Activated CD8-positive, alpha-beta T cell treated with anti-CD3 and anti-CD28 coated beads, Interleukin-2, amount 10 ng/mL, durations not matched to agents 7 days and 5 days (primary cell): ENCODE results near the gene GPSM1. TPM values are rescaled to one million over a fixed set of nuclear protein-coding genes. Genes with fewer than 3 reads are reported as not detected.

ENCODE experiments used
- ATAC-seq: fragments of 150-1000 bp; cut with Tn5 transposase; one replicate; pipeline ENCODE4 v1.10.0; 2021; ENCODE audit warnings: moderate library complexity
- CTCF ChIA-PET: fragments of 350-600 bp; sonication (Branson Sonifier 250); formaldehyde crosslinking; loops from one replicate; lab custom pipeline; 2021; ENCODE audit warnings: antibody characterized with exemption; lab: Charles Lee
- POLR2A ChIA-PET: fragments of 350-600 bp; sonication (Branson Sonifier 250); formaldehyde crosslinking; loops from one replicate; lab custom pipeline; 2021; ENCODE audit warnings: antibody characterized with exemption; lab: Charles Lee
- DNase-seq: peaks from one replicate; pipeline ENCODE4 v3.0.0-alpha.2; 2020
- H3K27ac Mint-ChIP-seq: one replicate; pipeline ENCODE4 v1.8.0; 2021; ENCODE audit warnings: mild to moderate bottlenecking, mixed read lengths
- H3K27me3 Mint-ChIP-seq: one replicate; pipeline ENCODE4 v1.8.0; 2021; ENCODE audit warnings: low read depth, mixed read lengths
- H3K36me3 Mint-ChIP-seq: one replicate; pipeline ENCODE4 v1.8.0; 2021; ENCODE audit warnings: low read depth, mixed read lengths
- H3K4me1 Mint-ChIP-seq: one replicate; pipeline ENCODE4 v1.8.0; 2021; ENCODE audit warnings: low read depth, mixed read lengths
- H3K4me3 Mint-ChIP-seq: one replicate; pipeline ENCODE4 v1.8.0; 2021; ENCODE audit warnings: mild to moderate bottlenecking, mixed read lengths
- H3K9me3 Mint-ChIP-seq: one replicate; pipeline ENCODE4 v1.8.0; 2022; ENCODE audit warnings: mixed read lengths; ENCODE audit not compliant: insufficient read depth
- total RNA-seq, 2 experiments: library from RNA; stranded (reverse); gene quantifications; one replicate each; pipeline ENCODE4 v1.2.3, GENCODE V29; 2021

GPSM1 gene
- total RNA-seq, 2 experiments from 2014 or later = 1.8 to 2.3 TPM

GRCh38 chr9:136293476-136294077 is 33.8 kb upstream of the GPSM1 start:
- ATAC-seq (no peak), DNase-seq (no peak)
- ChIA-PET CTCF (no interaction called here), POLR2A (no interaction called here)
- Mint-ChIP-seq H3K27ac (no peak overlapping the region), H3K4me3 (no peak overlapping the region), H3K9me3 (no peaks in the 10 kb centered on the region), H3K4me1 (no peaks in the 10 kb centered on the region), H3K27me3 (no peaks in the 10 kb centered on the region), H3K36me3 (no peaks in the 10 kb centered on the region)

- ATAC-seq (no peak), DNase-seq (no peak)
- Mint-ChIP-seq H3K36me3 (no peaks in the 10 kb centered on the region), H3K27me3 (no peaks in the 10 kb centered on the region), H3K9me3 (no peaks in the 10 kb centered on the region), H3K27ac (no peak overlapping the region), H3K4me3 (no peak overlapping the region), H3K4me1 (no peaks in the 10 kb centered on the region)
- CTCF ChIA-PET = no interaction called here
- POLR2A ChIA-PET = no interaction called here
Measured at GRCh38 chr9:136294437-136294836, 32.9 kb upstream of the GPSM1 start.

- Mint-ChIP-seq H3K27ac (no peak overlapping the region), H3K36me3 (no peaks in the 10 kb centered on the region), H3K4me1 (no peaks in the 10 kb centered on the region), H3K4me3 (no peak overlapping the region), H3K27me3 (no peaks in the 10 kb centered on the region), H3K9me3 (no peaks in the 10 kb centered on the region)
- POLR2A ChIA-PET = no interaction called here
- CTCF ChIA-PET = no interaction called here
- ATAC-seq = no peak
- DNase-seq = no peak
Measured at GRCh38 chr9:136295055-136295454, 32.3 kb upstream of the GPSM1 start.

GRCh38 chr9:136295542-136296433 is 31.6 kb upstream of the GPSM1 start:
- POLR2A ChIA-PET = no interaction called here
- Mint-ChIP-seq H3K27me3 (no peaks in the 10 kb centered on the region), H3K36me3 (no peaks in the 10 kb centered on the region), H3K9me3 (no peaks in the 10 kb centered on the region), H3K27ac (no peak overlapping the region), H3K4me1 (no peaks in the 10 kb centered on the region), H3K4me3 (no peak overlapping the region)
- ATAC-seq (no peak), DNase-seq (no peak)
- CTCF ChIA-PET = no interaction called here

- Mint-ChIP-seq H3K4me3 (no peak overlapping the region), H3K4me1 (no peaks in the 10 kb centered on the region), H3K36me3 (no peaks in the 10 kb centered on the region), H3K9me3 (no peaks in the 10 kb centered on the region), H3K27ac (no peak overlapping the region), H3K27me3 (no peaks in the 10 kb centered on the region)
- DNase-seq = no peak
- ChIA-PET CTCF (no interaction called here), POLR2A (no interaction called here)
- ATAC-seq = no peak
Measured at GRCh38 chr9:136296434-136297015, 30.8 kb upstream of the GPSM1 start.

GRCh38 chr9:136297016-136297691 is 30.2 kb upstream of the GPSM1 start:
- POLR2A ChIA-PET = no interaction called here
- Mint-ChIP-seq H3K9me3 (no peaks in the 10 kb centered on the region), H3K27me3 (no peaks in the 10 kb centered on the region), H3K27ac (no peak overlapping the region), H3K4me3 (no peak overlapping the region), H3K4me1 (no peaks in the 10 kb centered on the region), H3K36me3 (no peaks in the 10 kb centered on the region)
- CTCF ChIA-PET = no interaction called here
- DNase-seq (no peak), ATAC-seq (no peak)

GRCh38 chr9:136297766-136298735 is 29.3 kb upstream of the GPSM1 start:
- no peaks in the 10 kb centered on the region for H3K4me1 Mint-ChIP-seq
- H3K9me3 Mint-ChIP-seq = no peaks in the 10 kb centered on the region
- H3K27me3 Mint-ChIP-seq = no peaks in the 10 kb centered on the region
- no peaks in the 10 kb centered on the region for H3K36me3 Mint-ChIP-seq
- H3K27ac Mint-ChIP-seq = no peak overlapping the region
- no peak for DNase-seq
- CTCF ChIA-PET = no interaction called here
- POLR2A ChIA-PET = no interaction called here
- ATAC-seq = no peak
- H3K4me3 Mint-ChIP-seq = no peak overlapping the region

- H3K27ac Mint-ChIP-seq = no peak overlapping the region
- CTCF ChIA-PET = no interaction called here
- POLR2A ChIA-PET = no interaction called here
- no peaks in the 10 kb centered on the region for H3K4me1 Mint-ChIP-seq
- H3K9me3 Mint-ChIP-seq = no peaks in the 10 kb centered on the region
- H3K27me3 Mint-ChIP-seq = no peaks in the 10 kb centered on the region
- DNase-seq = no peak
- ATAC-seq = no peak
- no peak overlapping the region for H3K4me3 Mint-ChIP-seq
- H3K36me3 Mint-ChIP-seq = no peaks in the 10 kb centered on the region
Measured at GRCh38 chr9:136299116-136299515, 28.2 kb upstream of the GPSM1 start.

GRCh38 chr9:136299541-136299940 is 27.8 kb upstream of the GPSM1 start:
- Mint-ChIP-seq H3K27me3 (no peaks in the 10 kb centered on the region), H3K4me1 (no peaks in the 10 kb centered on the region), H3K4me3 (no peak overlapping the region), H3K36me3 (no peaks in the 10 kb centered on the region), H3K9me3 (no peaks in the 10 kb centered on the region), H3K27ac (no peak overlapping the region)
- no peak for DNase-seq
- CTCF ChIA-PET = no interaction called here
- POLR2A ChIA-PET = no interaction called here
- no peak for ATAC-seq

- POLR2A ChIA-PET = no interaction called here
- ATAC-seq (no peak), DNase-seq (no peak)
- Mint-ChIP-seq H3K9me3 (no peaks in the 10 kb centered on the region), H3K4me1 (no peaks in the 10 kb centered on the region), H3K36me3 (no peaks in the 10 kb centered on the region), H3K27ac (no peak overlapping the region), H3K4me3 (no peak overlapping the region), H3K27me3 (no peaks in the 10 kb centered on the region)
- CTCF ChIA-PET = no interaction called here
Measured at GRCh38 chr9:136300016-136300545, 27.3 kb upstream of the GPSM1 start.

- H3K9me3 Mint-ChIP-seq = no peaks in the 10 kb centered on the region
- H3K27me3 Mint-ChIP-seq = no peaks in the 10 kb centered on the region
- no peak for DNase-seq
- ChIA-PET POLR2A (no interaction called here), CTCF (no interaction called here)
- H3K4me1 Mint-ChIP-seq = no peaks in the 10 kb centered on the region
- no peaks in the 10 kb centered on the region for H3K36me3 Mint-ChIP-seq
- no peak for ATAC-seq
- no peak overlapping the region for H3K27ac Mint-ChIP-seq
- H3K4me3 Mint-ChIP-seq = no peak overlapping the region
Measured at GRCh38 chr9:136300866-136301265, 26.5 kb upstream of the GPSM1 start.
